Erythroblast (primary cell): ENCODE measurements around the gene ZBTB39.
"Not testable (repeated sequence)": the region's sequence is repeated elsewhere in the genome, so short reads cannot be mapped to it uniquely, and the experiment has no call there.

Experiments used
- DNase-seq, 2 experiments: peaks; one replicate each; lab custom pipeline; 2025; lab: John Stamatoyannopoulos, UW
- GATA1 ChIP-seq: IDR thresholded peaks from 2 replicates; pipeline ENCODE4 v1.6.1; 2011; ENCODE audit warnings: low read depth, mild to moderate bottlenecking, control low read depth, low read length, moderate library complexity
- POLR2A ChIP-seq: IDR thresholded peaks from 2 replicates; pipeline ENCODE4 v1.6.1; 2011; ENCODE audit warnings: mild to moderate bottlenecking, low read length

ZBTB39 gene

DNA sequence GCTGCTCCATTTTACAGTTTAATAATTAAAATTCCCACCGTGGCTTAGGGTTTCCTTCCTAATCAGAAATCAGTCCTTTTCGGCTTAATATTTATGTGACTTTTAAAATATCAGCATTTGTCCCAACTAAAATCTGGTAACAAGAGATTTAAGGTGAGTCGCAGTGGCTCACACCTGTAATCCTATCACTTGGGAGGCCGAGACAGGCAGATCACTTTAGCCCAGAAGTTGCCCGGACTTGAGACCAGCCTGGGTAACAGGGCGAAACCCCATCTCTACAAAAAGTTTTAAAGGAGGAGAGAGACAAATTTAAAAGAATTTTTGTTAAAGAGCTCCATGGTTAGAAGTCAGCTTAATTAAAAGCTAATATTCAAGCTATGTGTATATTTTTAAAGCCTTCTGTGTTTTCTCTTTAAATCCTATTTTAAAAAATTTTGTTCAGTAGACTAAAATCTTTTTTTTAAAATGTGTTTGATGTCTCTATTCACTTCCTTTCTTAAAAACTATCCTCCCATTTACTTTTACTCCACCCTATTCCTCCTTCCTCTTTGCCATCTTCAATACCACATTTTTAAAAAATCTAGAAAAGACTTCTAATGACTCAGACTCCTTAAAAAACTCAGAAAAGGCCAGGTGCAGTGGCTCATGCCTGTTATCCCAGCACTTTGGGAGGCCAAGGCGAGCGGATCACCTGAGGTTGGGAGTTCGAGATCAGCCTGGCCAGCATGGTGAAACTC is 13.8 kb upstream of the ZBTB39 start:
- TF ChIP-seq GATA1 (no peak), POLR2A (no peak)
- no peak for DNase-seq

DNA sequence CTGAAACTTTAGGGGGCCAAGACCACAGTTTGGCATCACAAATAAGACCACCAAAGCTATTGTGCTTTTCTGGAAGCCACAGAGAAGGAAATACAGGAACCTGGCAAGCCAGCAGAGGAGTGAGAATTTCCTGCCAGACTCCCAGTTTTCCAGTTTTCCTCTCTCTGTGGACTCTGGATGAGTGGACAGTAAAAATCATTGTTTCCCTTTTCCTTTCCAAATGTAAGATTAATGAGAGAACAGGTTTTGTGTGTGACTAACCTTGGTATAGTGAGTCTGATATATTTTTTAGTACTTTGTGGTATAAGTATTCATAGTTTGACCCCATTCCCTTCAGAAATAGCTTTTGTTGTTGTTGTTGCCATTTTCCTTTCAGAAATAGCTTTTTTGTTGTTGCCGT is 12.6 kb upstream of the ZBTB39 start:
- no peak for DNase-seq
- no peak for TF ChIP-seq GATA1
- no peak for TF ChIP-seq POLR2A

DNA sequence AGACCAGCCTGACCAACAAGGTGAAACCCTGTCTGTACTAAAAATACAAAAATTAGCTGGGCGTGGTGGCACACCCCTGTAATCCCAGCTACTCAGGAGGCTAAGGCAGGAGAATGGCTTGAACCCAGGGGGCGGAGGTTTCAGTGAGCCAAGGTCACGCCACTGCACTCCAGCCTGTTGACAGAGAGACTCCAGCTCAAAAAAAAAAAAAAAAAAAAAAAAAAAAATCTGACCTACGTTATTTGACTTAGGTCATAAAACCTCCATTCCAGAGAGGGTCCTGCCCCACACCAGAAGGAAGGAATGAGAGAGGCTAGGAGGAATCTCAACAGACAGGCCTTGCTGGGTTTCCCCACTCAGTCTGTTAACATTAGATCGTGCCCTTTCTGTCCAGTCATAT is 12.0 kb upstream of the ZBTB39 start:
- not testable (repeated sequence) for DNase-seq

GRCh38 chr12:57016348-57016747 is 10.0 kb upstream of the ZBTB39 start, which contains the start of gene TAC3:
Gene TAC3, minus strand, starts transcription at chr12:57016529. Its CDS starts 732 bp downstream, at chr12:57015797.
- DNase-seq: peak; percentile 24 to 30
- TF ChIP-seq POLR2A: no peak
- no peak for TF ChIP-seq GATA1

DNA sequence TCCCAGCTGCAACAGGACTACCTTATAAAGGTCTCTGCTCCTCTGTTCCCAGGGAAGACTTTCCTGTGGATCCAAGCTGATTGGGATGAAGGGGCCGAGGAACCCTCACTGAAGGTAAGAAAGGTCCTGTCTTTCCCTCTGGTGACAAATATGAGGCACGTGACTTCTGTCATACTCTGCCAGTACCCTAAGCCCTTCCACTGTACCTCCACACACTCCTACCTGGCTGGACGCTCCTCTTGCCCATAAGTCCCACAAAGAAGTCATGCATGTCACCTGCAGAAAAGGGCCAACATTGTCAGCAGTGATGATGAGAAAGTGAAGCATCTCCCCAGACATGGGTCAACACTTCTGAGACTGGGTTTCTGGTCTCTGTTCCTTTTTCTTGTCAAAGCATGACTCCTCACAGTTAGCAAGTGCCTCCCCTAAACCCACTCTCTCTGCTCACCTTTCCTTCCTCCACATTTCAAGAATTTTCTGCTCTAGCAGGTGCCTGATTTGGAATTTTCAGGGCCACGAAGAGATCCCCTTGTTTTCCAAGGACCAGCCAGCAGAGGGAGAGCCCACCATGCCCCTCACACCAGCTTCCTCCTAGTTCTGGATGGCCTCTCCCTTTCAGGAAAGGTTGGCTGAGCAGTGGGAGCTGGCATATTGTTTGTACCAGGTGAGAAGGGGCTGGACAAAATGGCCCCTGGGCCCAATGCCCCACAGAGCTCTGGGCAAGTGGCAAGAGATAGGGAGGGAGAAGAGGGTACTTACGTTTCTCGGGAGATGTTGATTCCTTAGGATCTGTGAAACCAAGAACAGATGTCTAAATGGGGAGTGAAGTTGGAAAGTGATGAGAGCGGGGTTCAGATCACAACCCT is 6.5 kb upstream of the ZBTB39 start:
- no peak for TF ChIP-seq POLR2A

DNA sequence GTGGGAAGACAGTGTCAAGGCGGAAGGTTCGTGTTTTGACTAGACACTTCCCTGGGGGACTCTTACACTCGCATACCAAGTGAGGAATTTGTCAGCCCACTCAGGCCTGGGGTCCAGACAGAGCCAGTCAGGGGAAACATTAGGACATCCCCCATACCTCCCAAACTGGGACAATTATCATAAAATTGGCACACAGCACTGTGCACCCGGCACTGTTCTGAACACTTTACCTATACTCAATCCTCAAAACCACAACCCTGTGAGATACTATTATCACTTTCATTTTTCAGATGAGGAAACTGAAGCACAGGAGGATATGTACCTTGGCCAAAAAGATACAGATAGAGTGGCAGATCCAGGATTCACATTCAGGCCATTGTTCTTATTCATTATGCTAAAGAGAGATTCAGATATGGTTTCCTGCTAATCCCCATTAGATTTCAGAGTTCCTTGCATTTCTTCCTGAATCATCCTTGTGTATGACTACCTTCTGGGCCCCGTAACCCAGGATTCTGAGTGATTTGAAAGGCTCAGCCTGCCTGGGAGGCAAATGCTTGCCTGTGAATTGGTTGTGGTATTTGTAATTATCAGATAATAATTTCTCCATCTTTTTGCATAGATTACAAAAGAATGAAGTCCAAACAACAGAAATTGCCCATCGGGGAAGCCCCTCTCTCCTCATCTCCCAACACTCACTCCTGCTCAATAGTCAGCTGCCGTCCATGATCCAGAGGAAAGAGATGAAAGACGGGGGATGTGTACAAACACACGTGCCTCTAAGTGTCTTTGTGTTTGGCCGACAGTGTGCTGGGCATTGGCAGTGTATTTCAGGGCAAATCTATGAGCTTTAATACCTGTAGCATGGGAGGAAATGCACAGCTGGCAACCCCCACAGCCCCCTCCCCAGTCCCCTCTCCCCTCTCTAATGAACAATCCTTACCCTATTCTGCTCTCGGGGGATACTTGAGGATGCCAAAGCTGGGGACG is 5.4 kb upstream of the ZBTB39 start:
- TF ChIP-seq POLR2A (no peak), GATA1 (no peak)
- DNase-seq: no peak

More for the DNA sequence above, 6.5 kb upstream of the ZBTB39 start:
- DNase-seq: no peak

- TF ChIP-seq GATA1 (no peak), POLR2A (no peak)
- peak in 1 of 2 experiments; percentile 11 for DNase-seq
Observed at GRCh38 chr12:57010627-57011247, 4.4 kb upstream of the ZBTB39 start.

DNA sequence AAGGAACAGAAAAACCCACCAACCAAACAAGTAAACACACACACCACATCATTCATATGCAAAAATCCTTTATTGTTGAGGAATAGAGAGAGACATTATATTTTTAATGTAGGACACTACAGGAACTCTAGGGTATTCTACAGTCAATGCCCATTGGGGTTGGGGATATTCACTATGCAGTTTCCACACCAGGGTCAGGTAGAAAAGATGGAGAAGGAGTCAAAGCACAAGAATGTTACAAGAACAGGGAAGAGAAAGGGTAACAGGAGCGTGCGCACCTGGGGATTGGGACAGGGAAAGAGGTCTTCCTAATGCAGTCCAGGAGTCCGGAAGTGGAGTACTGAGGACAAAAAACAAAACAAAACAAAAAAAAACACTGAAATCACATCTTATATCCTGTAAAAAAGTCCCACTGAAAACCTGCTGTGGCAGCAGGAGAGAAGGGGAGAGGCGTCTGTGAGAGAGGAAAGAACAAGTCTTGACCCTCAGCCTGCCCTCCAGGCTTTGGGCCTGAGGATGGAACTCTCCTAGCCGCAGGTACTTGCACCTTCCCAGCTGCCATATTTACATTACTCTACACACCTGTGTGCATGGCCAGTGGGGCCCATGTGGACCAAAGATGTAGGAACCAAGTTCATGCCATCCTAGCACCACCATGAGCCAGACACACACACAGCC is 3.7 kb upstream of the ZBTB39 start:
- no peak for TF ChIP-seq POLR2A
- no peak for TF ChIP-seq GATA1
- DNase-seq: no peak

DNA sequence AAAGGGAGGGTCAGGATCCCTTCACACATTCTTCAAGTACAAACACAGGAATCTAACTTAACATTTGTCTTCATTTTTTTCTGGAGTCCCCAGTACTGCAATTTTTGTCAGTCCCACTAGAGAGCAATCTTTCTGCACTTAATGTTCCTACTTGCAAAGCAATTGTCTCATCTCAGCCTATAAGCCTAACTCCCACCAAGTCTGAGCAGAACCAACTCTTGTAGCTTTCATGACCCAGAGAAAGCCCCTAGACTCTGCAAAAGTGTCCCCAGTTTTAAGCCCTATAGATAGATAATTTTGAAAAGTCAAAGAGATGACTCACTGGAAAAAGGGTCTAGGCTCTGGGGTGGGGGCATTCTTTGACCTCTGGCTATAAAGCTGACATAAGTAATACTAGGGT is 1.8 kb upstream of the ZBTB39 start:
- DNase-seq: peak; percentile 74 to 80
- TF ChIP-seq GATA1: no peak
- TF ChIP-seq POLR2A: no peak

- TF ChIP-seq GATA1 (no peak), POLR2A (no peak)
- no peak for DNase-seq
Observed at GRCh38 chr12:57006809-57007475, 596 bp upstream of the ZBTB39 start.

GRCh38 chr12:57004651-57005050 is 1.7 kb downstream of the ZBTB39 start:
- no peak for DNase-seq
- TF ChIP-seq GATA1 (no peak), POLR2A (no peak)

DNA sequence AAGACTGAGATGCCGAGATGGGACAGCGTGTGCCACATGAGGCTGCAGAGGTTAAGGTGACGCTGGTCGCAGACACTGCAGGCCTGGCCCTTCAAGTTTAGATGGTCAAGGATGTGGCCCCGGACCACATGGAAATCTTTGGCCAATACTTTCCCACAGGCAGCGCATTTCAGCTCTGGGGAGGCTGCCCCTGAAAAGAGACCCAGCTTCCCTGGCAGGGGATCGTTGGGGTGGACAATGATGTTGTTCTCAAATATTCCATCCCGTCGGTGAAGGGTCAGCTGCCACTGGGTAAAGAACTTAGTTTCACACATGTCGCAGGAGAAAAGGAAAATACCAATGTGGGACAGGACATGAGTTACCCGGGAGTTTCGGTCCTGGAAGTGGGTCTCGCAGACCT is 3.0 kb downstream of the ZBTB39 start:
- no peak for TF ChIP-seq GATA1
- no peak for TF ChIP-seq POLR2A
- DNase-seq: no peak
